Measurements from ENCODE around the gene RUBCN. TPM values are rescaled to one million over a fixed set of nuclear protein-coding genes. Genes with fewer than 3 reads are reported as not detected.
"Not testable (repeated sequence)": the region's sequence is repeated elsewhere in the genome, so short reads cannot be mapped to it uniquely, and the experiment has no call there.

The RUBCN gene
- total RNA-seq, 1 donor from 2014 or later = 43.6 TPM

DNA sequence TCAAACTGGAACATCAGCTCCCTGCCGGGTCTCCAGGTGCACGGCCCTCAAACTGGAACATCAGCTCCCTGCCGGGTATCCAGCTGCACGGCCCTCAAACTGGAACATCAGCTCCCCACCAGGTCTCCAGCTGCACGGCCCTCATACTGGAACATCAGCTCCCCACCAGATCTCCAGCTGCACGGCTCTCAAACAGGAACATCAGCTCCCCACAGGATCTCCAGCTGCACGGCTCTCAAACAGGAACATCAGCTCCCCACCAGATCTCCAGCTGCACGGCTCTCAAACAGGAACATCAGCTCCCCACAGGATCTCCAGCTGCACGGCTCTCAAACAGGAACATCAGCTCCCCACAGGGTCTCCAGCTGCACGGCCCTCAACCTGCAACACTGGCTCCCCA is 99.1 kb downstream of the RUBCN start:
- H3K27me3 Mint-ChIP-seq (ENCODE audit: low read depth); H3K9me3 Mint-ChIP-seq; H3K27ac Mint-ChIP-seq; intact Hi-C loops (cut with micrococcal nuclease); DNase-seq (ENCODE audit: low spot score); H3K4me3 Mint-ChIP-seq (ENCODE audit: low read depth); H3K4me1 Mint-ChIP-seq (ENCODE audit: low read depth): not testable (repeated sequence)
- peaks cover 33% of the 10 kb centered on the region for H3K36me3 Mint-ChIP-seq (ENCODE audit: low read depth)

DNA sequence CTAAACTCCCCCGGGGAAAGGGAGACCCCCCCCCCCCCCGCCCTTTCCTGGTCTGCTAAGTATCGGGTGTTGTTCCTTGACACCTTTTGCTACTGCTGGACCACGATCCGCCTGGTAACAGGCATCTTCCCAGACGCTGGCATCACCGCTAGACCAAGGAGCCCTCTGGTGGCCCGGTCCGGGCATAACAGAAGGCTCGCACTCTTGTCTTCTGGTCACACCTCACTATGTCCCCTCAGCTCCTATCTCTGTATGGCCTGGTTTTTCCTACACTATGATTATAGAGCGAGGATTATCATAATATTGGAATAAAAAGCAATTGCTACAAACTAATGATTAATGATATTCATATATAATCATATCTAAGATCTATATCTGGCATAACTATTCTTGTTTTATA is 104.7 kb downstream of the RUBCN start:
- H3K27ac Mint-ChIP-seq; H3K36me3 Mint-ChIP-seq (ENCODE audit: low read depth); intact Hi-C loops (cut with micrococcal nuclease); H3K27me3 Mint-ChIP-seq (ENCODE audit: low read depth); H3K9me3 Mint-ChIP-seq; H3K4me1 Mint-ChIP-seq (ENCODE audit: low read depth); DNase-seq (ENCODE audit: low spot score); H3K4me3 Mint-ChIP-seq (ENCODE audit: low read depth): not testable (repeated sequence)

DNA sequence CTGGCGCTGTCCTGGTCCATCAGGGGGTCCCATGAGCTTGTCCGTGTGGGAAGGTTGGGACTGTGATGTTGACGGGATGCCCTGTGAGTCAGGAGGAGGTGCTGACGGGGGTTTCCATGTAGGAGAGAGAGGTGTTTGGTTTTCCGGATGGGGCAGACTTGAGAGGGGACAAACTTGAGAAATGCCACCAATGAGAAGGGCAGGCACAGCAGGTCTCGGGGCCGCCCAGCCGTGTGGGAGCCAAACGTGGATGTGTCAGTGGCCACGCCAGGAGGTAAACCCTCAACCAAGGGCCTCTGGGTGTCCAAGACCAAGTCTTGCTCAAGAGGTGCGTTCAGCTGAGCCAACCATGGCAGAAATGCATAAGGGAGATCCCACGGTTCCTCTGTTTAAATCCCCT is 105.9 kb downstream of the RUBCN start:
- H3K9me3 Mint-ChIP-seq; intact Hi-C loops (cut with micrococcal nuclease); H3K36me3 Mint-ChIP-seq (ENCODE audit: low read depth); H3K4me3 Mint-ChIP-seq (ENCODE audit: low read depth); DNase-seq (ENCODE audit: low spot score); H3K27ac Mint-ChIP-seq; H3K27me3 Mint-ChIP-seq (ENCODE audit: low read depth); H3K4me1 Mint-ChIP-seq (ENCODE audit: low read depth): not testable (repeated sequence)

DNA sequence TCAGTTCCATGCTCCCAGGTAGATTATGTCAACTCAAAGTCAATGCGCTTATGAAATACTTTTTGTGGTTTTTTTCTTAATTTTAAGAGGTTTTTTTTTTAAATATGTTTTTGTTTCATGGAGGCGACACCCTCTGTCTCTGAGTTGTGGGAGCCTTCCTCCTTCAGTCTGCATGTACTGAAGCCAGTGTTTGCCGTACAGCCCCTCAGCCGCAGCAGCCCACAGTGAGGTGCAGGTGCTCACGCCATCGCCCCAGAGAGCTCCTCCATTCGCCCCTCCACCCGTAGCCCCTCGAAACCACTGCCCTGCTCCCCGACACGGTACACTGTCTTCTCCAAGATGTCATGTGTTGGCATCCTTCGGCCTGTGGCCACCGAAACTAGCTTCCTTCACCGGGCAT is 107.4 kb downstream of the RUBCN start:
- H3K4me3 Mint-ChIP-seq (ENCODE audit: low read depth) = peak overlapping the region; percentile 30
- H3K9me3 Mint-ChIP-seq; H3K27ac Mint-ChIP-seq; H3K27me3 Mint-ChIP-seq (ENCODE audit: low read depth); H3K4me1 Mint-ChIP-seq (ENCODE audit: low read depth); DNase-seq (ENCODE audit: low spot score); intact Hi-C loops (cut with micrococcal nuclease); H3K36me3 Mint-ChIP-seq (ENCODE audit: low read depth): not testable (repeated sequence)

DNA sequence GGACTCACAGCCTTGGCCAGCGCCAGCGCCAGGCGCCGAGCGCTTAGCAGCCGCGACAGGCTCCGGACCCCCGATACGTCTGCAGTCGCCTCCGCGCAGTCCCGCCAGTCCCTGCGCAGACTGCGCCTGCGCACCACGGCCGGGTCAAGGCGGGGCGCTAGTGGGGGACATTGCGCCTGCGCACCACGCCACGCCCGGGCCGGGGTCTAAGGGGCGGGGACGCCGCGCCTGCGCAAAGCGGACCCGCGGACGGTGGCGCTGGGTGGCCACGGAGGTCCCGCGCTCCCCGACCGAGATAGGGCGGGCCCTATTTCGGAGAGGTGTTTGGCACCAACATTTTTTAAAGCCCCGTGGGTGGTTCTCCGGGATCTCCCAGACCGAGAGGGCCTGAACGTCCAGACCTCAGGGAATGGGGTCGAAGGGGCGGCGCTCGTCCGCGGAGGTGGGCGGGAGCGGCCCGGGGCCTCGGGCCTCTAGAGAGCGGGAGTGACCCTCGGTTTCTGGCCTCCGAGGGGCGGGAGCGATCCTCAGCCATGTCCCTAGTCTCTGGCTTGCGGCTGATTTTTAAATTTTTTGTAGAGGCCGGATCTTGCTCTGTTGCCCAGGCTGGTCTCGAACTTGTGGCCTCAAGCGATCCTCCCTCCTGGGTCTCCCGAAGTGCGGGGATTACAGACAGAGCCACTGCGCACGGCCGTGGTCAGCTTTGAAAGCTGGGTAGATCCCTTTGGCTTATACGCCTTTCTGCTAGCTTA is 108.8 kb downstream of the RUBCN start:
- H3K36me3 Mint-ChIP-seq (ENCODE audit: low read depth); H3K9me3 Mint-ChIP-seq; intact Hi-C loops (cut with micrococcal nuclease); H3K27me3 Mint-ChIP-seq (ENCODE audit: low read depth); H3K4me1 Mint-ChIP-seq (ENCODE audit: low read depth): not testable (repeated sequence)
- Mint-ChIP-seq H3K4me3 (ENCODE audit: low read depth) (peak overlapping the region; percentile 80), H3K27ac (peak overlapping the region; percentile 55)
- DNase-seq (ENCODE audit: low spot score) = peak; percentile 89

DNA sequence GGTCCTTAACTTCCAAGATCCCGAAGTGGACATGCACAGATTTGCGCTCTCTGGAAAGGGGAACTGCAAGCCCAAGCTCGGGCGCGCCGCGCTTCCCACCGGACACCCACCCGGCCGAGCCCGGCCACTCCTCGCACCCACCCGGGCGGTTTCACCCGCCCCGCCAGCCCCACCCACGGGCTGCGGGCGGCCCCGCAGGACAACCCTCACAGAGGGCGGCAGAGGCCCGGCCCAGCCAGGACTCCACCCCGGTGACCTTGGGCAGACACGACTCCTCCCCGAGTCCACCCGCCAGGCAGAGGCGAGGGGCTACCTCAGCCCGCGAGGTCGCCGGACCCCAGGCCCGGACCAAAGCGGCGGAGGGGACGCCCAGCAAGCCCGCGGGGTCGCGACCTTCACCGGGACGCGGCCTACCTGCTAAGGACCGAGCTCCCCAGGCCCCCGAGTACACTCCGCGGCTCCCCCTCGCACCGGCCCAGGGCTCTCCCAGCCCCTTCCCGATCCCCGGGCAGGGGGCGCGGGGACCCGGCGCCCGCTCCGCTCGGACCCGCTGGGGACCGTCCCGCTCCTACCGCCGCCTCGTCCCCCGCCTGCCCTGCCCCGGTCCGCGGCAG is 109.4 kb downstream of the RUBCN start:
- H3K27me3 Mint-ChIP-seq (ENCODE audit: low read depth); H3K4me1 Mint-ChIP-seq (ENCODE audit: low read depth); DNase-seq (ENCODE audit: low spot score); H3K9me3 Mint-ChIP-seq; intact Hi-C loops (cut with micrococcal nuclease): not testable (repeated sequence)
- peaks cover 11% of the 10 kb centered on the region for H3K36me3 Mint-ChIP-seq (ENCODE audit: low read depth)
- peak overlapping the region; percentile 71 for H3K27ac Mint-ChIP-seq
- peak overlapping the region; percentile 81 for H3K4me3 Mint-ChIP-seq (ENCODE audit: low read depth)

DNA sequence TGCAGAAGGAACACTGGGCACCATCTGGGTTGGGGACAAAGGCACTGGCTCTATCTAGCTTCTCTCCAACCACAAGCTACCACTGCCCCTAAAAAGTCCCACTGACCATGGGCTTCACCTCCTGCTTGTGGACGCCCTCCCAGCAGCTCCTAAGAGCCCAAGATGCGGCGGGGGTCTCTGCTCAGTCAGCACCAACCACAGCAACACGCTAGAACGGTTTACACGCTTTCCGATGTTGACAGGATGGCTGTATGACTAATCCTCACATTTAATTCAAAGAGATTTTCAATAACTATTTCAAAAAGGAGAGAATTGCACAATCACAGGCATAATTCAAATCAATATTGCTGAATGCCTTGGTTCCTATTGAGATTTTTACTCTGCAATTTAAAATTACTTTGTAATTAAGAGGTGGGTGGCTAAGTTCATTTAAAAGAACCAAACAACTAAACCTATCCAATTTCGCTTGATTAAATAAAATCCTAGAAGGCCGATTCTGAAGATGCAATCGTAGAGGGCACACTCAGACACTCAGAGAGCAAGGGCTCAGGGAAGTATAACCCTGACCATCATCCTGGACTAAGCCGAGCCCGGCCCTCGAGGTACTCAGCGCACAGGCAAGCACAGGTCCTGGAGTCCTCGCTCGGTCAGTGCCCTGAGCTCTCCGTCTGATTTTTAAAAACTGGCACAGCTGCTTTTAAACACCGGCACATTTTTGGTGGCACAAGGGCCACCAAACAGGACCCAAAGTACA is 110.1 kb downstream of the RUBCN start:
- H3K27ac Mint-ChIP-seq = peak overlapping the region; percentile 71
- H3K9me3 Mint-ChIP-seq; intact Hi-C loops (cut with micrococcal nuclease); H3K4me1 Mint-ChIP-seq (ENCODE audit: low read depth); H3K27me3 Mint-ChIP-seq (ENCODE audit: low read depth); DNase-seq (ENCODE audit: low spot score): not testable (repeated sequence)
- peaks cover 16% of the 10 kb centered on the region for H3K36me3 Mint-ChIP-seq (ENCODE audit: low read depth)
- peak overlapping the region; percentile 81 for H3K4me3 Mint-ChIP-seq (ENCODE audit: low read depth)

DNA sequence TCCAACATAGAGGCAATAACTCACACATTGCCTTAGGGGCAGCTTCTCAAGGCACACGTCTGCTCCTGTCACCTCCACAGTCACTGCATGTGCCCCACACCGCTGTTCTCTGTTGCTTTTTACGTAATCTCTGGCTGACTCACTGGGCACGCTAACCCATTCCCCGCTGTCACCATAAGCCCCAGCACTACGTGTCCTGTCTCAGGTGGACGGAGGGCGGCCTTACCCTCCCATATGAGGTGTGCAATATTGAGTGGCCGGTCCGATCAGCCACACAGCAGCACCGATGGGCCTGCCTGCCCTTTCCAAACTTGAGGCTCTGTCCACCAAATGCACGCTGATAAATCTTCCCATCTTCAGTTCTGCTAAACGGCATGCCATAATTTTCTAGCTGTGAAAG is 115.2 kb downstream of the RUBCN start:
- H3K4me1 Mint-ChIP-seq (ENCODE audit: low read depth) = not testable (repeated sequence)

More for the DNA sequence above, 115.2 kb downstream of the RUBCN start:
- H3K27ac Mint-ChIP-seq; H3K9me3 Mint-ChIP-seq; H3K4me3 Mint-ChIP-seq (ENCODE audit: low read depth); intact Hi-C loops (cut with micrococcal nuclease); H3K27me3 Mint-ChIP-seq (ENCODE audit: low read depth); DNase-seq (ENCODE audit: low spot score): not testable (repeated sequence)
- H3K36me3 Mint-ChIP-seq (ENCODE audit: low read depth) = peaks cover 56% of the 10 kb centered on the region

Other genes with a start within 250 kb of the RUBCN start
- 140 and 146 TPM in 2 replicates for gene BDH1, start 180.9 kb downstream of the RUBCN start, total RNA-seq
- 57.5 and 63.0 TPM in 2 replicates for gene FYTTD1, start 13.0 kb upstream of the RUBCN start, total RNA-seq
- 57.0 and 64.1 TPM in 2 replicates for gene LRCH3, start 54.4 kb upstream of the RUBCN start, total RNA-seq
- gene RPL35A, start 213.3 kb upstream of the RUBCN start, total RNA-seq = 1,338 and 1,363 TPM in 2 replicates
- 4.3 and 4.4 TPM in 2 replicates for gene LMLN, start 223.3 kb upstream of the RUBCN start, total RNA-seq

Measured in activated T-helper 2 cell treated with anti-CD3 and anti-CD28 coated beads, Interferon-gamma antibody, Interleukin-2, Interleukin-4, amounts not matched to agents 10 μg/mL and 5 μg/mL and 100 μg/mL, durations not matched to agents 14 hours and 24 hours and 36 hours (primary cell).